SU-DHL-6 (cell line): ENCODE results near the gene SLCO3A1.

Experiments used
- H2AFZ ChIP-seq: fragments of 200-600 bp; sonication (generic); 2 replicates; pipeline ENCODE4 v1.6.1; 2014; ENCODE audit warnings: low read depth, mild to moderate bottlenecking, moderate library complexity, mixed read lengths, antibody characterized with exemption, low read length; ENCODE audit not compliant: severe bottlenecking
- H3F3A ChIP-seq: fragments of 200-600 bp; shearing (Covaris generic); 2 replicates; pipeline ENCODE4 v1.6.0; 2016; ENCODE audit warnings: antibody characterized with exemption, mild to moderate bottlenecking; ENCODE audit not compliant: insufficient read depth
- H3K27ac ChIP-seq: fragments of 200-600 bp; sonication (generic); 2 replicates; pipeline ENCODE4 v1.5.1; 2016; ENCODE audit warnings: low read depth, mild to moderate bottlenecking, low read length, moderate library complexity, mixed read lengths
- H3K27me3 ChIP-seq: fragments of 200-600 bp; sonication (generic), shearing (Covaris generic); 2 replicates; pipeline ENCODE4 v1.6.0; 2014; ENCODE audit warnings: mild to moderate bottlenecking, low read length
- H3K36me3 ChIP-seq: fragments of 200-600 bp; sonication (generic); 2 replicates; pipeline ENCODE4 v1.6.1; 2014; ENCODE audit warnings: mild to moderate bottlenecking, low read length, mixed read lengths
- H3K4me2 ChIP-seq: fragments of 300-600, 200-600 bp; shearing (Covaris generic), sonication (generic); 2 replicates; pipeline ENCODE4 v1.6.0; 2014; ENCODE audit warnings: low read length, low read depth, mild to moderate bottlenecking; ENCODE audit not compliant: poor library complexity, severe bottlenecking
- H3K4me3 ChIP-seq: fragments of 200-600 bp; sonication (generic); 2 replicates; pipeline ENCODE4 v1.5.1; 2014; ENCODE audit warnings: antibody characterized with exemption, low read length, mild to moderate bottlenecking, mixed read lengths; ENCODE audit not compliant: insufficient read depth, poor library complexity, severe bottlenecking
- H3K79me2 ChIP-seq: fragments of 200-600 bp; sonication (generic); 2 replicates; pipeline ENCODE4 v1.6.1; 2014; ENCODE audit warnings: mild to moderate bottlenecking, low read length, moderate library complexity; ENCODE audit not compliant: insufficient read depth
- H3K9ac ChIP-seq: fragments of 200-600 bp; sonication (generic); 2 replicates; pipeline ENCODE4 v1.7.0; 2014; ENCODE audit warnings: mild to moderate bottlenecking, low read length
- H3K9me2 ChIP-seq: fragments of 200-600 bp; sonication (generic); replicated peaks from 2 replicates; pipeline ENCODE4 v1.6.1; 2014; ENCODE audit warnings: low read length; ENCODE audit not compliant: insufficient read depth
- H3K9me3 ChIP-seq: fragments of 200-600 bp; sonication (generic); 2 replicates; pipeline ENCODE4 v1.6.1; 2014; ENCODE audit warnings: low read length, mixed read lengths; ENCODE audit not compliant: insufficient read depth
- H4K20me1 ChIP-seq: fragments of 200-600 bp; sonication (generic); 2 replicates; pipeline ENCODE4 v1.6.1; 2014; ENCODE audit warnings: low read depth, mild to moderate bottlenecking, antibody characterized with exemption, low read length, moderate library complexity, mixed read lengths
- EZH2phosphoT487 ChIP-seq: fragments of 200-600 bp; sonication (generic), shearing (Covaris generic); conservative IDR thresholded peaks from 2 replicates; pipeline ENCODE4 v1.6.1; 2018; ENCODE audit warnings: mild to moderate bottlenecking, antibody characterized with exemption, low read length, moderate library complexity, mixed read lengths
- TF ChIP-seq, protein P1 (sequence below): fragments of 200-600 bp; sonication (generic); IDR thresholded peaks from one replicate; pipeline ENCODE4 v1.5.1; 2017; ENCODE audit warnings: antibody characterized with exemption, mild to moderate bottlenecking, low read length, moderate library complexity; ENCODE audit not compliant: insufficient read depth, poor library complexity, severe bottlenecking

SLCO3A1 gene

GRCh38 chr15:91839867-91840266, 13.6 kb upstream of the SLCO3A1 start:
- no peaks in the 10 kb centered on the region for H4K20me1 ChIP-seq

GRCh38 chr15:91841861-91842260, 11.6 kb upstream of the SLCO3A1 start:
- Histone ChIP-seq H3K4me3 (no peak overlapping the region), H3K27me3 (no peaks in the 10 kb centered on the region), H3F3A (no peaks in the 10 kb centered on the region), H3K79me2 (no peaks in the 10 kb centered on the region), H3K9me2 (0 out of 2 replicates have a peak, but pooled peaks cover 3% of the 10 kb centered on the region), H2AFZ (no peak overlapping the region), H3K27ac (no peak overlapping the region), H3K9me3 (no peaks in the 10 kb centered on the region), H3K9ac (no peak overlapping the region), H3K36me3 (no peaks in the 10 kb centered on the region), H3K4me2 (no peak overlapping the region), H4K20me1 (no peaks in the 10 kb centered on the region)
- TF ChIP-seq EZH2phosphoT487: no peak
- TF ChIP-seq, protein P1, sequence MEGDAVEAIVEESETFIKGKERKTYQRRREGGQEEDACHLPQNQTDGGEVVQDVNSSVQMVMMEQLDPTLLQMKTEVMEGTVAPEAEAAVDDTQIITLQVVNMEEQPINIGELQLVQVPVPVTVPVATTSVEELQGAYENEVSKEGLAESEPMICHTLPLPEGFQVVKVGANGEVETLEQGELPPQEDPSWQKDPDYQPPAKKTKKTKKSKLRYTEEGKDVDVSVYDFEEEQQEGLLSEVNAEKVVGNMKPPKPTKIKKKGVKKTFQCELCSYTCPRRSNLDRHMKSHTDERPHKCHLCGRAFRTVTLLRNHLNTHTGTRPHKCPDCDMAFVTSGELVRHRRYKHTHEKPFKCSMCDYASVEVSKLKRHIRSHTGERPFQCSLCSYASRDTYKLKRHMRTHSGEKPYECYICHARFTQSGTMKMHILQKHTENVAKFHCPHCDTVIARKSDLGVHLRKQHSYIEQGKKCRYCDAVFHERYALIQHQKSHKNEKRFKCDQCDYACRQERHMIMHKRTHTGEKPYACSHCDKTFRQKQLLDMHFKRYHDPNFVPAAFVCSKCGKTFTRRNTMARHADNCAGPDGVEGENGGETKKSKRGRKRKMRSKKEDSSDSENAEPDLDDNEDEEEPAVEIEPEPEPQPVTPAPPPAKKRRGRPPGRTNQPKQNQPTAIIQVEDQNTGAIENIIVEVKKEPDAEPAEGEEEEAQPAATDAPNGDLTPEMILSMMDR: no peak

More at GRCh38 chr15:91839867-91840266, 13.6 kb upstream of the SLCO3A1 start:
- H3K36me3 ChIP-seq: no peaks in the 10 kb centered on the region
- no peak for TF ChIP-seq EZH2phosphoT487
- TF ChIP-seq, protein P1: no peak
- H3K9me2 ChIP-seq: 0 out of 2 replicates have a peak, but pooled peaks cover 3% of the 10 kb centered on the region
- no peaks in the 10 kb centered on the region for H3K9me3 ChIP-seq
- H2AFZ ChIP-seq: no peak overlapping the region
- no peak overlapping the region for H3K9ac ChIP-seq
- H3K79me2 ChIP-seq: no peaks in the 10 kb centered on the region
- H3K27me3 ChIP-seq: no peaks in the 10 kb centered on the region
- no peaks in the 10 kb centered on the region for H3F3A ChIP-seq
- H3K4me3 ChIP-seq: no peak overlapping the region
- no peak overlapping the region for H3K4me2 ChIP-seq
- no peak overlapping the region for H3K27ac ChIP-seq

DNA sequence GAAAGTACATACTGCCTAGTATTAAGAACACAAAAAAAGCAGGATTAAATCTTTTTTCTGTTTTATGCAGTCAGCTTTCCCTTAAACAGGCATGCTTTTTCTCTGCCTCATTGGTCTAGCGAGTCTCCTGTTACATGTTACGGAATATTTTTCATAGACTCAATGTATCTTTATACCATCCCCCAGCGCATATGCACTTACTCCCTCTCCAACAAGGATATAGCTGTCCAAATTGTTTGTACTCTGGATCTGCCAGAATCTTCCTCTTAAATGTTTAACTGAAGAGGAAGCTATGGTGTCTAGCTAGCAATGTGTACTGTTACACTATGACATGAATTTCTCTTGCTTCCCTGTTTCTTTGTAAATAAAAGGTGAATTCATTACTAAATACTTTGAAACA, 9.2 kb upstream of the SLCO3A1 start:
- no peak overlapping the region for H3K9ac ChIP-seq
- H3K4me2 ChIP-seq: no peak overlapping the region
- H3K36me3 ChIP-seq: no peaks in the 10 kb centered on the region
- TF ChIP-seq EZH2phosphoT487: no peak
- TF ChIP-seq, protein P1: no peak
- no peaks in the 10 kb centered on the region for H4K20me1 ChIP-seq
- no peaks in the 10 kb centered on the region for H3K79me2 ChIP-seq
- H3K27ac ChIP-seq: no peak overlapping the region
- no peaks in the 10 kb centered on the region for H3F3A ChIP-seq
- H3K9me3 ChIP-seq: no peaks in the 10 kb centered on the region
- no peak overlapping the region for H2AFZ ChIP-seq
- H3K27me3 ChIP-seq: no peaks in the 10 kb centered on the region
- H3K9me2 ChIP-seq: 0 out of 2 replicates have a peak, but pooled peaks cover 3% of the 10 kb centered on the region
- no peak overlapping the region for H3K4me3 ChIP-seq

DNA sequence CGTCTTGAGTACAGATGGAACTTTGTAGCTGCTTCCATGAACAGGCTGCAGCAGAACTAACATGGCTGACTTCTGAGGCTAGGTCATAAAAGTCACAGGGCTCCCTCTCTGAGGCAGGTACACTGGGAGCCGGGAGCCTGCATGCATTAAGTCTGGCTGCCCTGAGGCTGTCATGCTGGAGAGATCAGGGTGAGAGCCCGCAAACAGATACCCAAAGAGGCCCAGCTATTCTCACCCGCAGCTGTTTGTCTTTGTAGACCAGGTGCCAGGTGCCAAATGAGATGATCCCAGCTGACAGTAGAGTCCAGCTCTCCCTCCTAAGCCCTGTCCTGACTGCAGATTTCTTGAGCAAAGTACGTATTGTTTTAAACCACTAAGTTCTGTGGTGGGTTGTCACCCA, 8.6 kb upstream of the SLCO3A1 start:
- no peaks in the 10 kb centered on the region for H3K9me3 ChIP-seq
- no peak overlapping the region for H3K9ac ChIP-seq
- no peaks in the 10 kb centered on the region for H3K79me2 ChIP-seq
- no peaks in the 10 kb centered on the region for H3K27me3 ChIP-seq
- no peaks in the 10 kb centered on the region for H4K20me1 ChIP-seq
- 0 out of 2 replicates have a peak, but pooled peaks cover 3% of the 10 kb centered on the region for H3K9me2 ChIP-seq
- H3K4me3 ChIP-seq: no peak overlapping the region
- H3F3A ChIP-seq: no peaks in the 10 kb centered on the region
- no peak overlapping the region for H3K27ac ChIP-seq
- H3K36me3 ChIP-seq: no peaks in the 10 kb centered on the region
- TF ChIP-seq, protein P1: no peak
- no peak for TF ChIP-seq EZH2phosphoT487
- no peak overlapping the region for H2AFZ ChIP-seq
- no peak overlapping the region for H3K4me2 ChIP-seq
